Testis (tissue), 2 donors: ENCODE measurements around the gene CELF4.

Experiments used
- CTCF ChIP-seq, 3 experiments: fragments of 450-650 bp in 2 of 3; fragments of 200-600 bp in 1 of 3; sonication (generic) in 1 of 3; IDR thresholded peaks; one replicate each; pipeline ENCODE4 v1.5.1; 2016 to 2019; ENCODE audit warnings: antibody characterized with exemption in 3 of 3, mild to moderate bottlenecking in 2 of 3, moderate library complexity in 1 of 3
- POLR2A ChIP-seq: fragments of 450-650 bp; IDR thresholded peaks from one replicate; pipeline ENCODE4 v1.6.1; 2017; ENCODE audit warnings: antibody characterized with exemption, mild to moderate bottlenecking, moderate library complexity

DNA sequence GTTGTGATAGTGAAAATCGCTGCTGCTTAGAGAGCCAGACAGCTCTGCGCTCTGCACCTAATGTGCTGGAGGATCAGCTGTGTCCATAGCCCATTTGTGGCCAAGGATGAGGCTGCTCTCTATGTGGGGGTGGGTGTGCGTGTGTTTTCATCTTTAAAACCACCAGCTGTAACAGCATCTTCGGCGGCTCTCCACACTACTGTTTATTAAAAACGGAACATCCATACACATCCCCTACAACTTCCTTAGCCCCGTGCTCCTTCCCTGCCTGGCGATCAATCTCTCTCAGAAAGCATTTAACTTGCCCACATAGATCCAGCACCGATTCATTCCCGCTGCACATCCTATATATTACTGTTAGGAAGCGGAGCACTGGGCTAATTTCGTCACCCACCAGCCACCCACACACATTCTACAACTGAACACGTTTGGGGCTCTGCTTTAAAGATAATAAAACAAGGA, 1.6 kb downstream of the CELF4 start:
- TF ChIP-seq POLR2A (no peak), CTCF (IDR thresholded peaks at IDR 0.05) (no peak)
